GM15510 (cell line): ENCODE results near the gene TMEM200C.

Experiments
- POLR2A ChIP-seq: IDR thresholded peaks from 3 replicates; pipeline ENCODE4 v1.6.1; 2011; ENCODE audit warnings: borderline replicate concordance; ENCODE audit not compliant: insufficient read length; ENCODE audit errors: extremely low read depth

The TMEM200C gene

GRCh38 chr18:5900262-5900661, 4.9 kb upstream of the TMEM200C start:
- no peak for TF ChIP-seq POLR2A

DNA sequence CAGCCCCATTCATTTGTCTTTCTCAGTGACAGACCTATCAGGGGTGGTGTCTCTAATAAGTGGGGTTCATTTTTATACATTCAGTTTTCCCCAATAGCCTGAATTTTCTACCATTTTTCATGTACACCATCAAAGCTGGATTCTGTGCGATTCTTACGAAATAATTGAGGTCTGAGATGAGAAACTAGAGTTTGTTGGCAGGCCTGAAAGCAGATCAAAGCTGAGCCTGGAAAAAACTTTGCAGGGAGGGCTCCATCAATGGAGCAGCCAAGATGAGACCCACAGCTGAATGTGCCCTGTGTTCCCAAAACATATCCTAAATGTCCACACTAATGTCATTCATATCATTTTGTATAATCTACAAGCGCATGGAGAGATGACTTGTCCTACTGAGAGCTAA, 4.5 kb upstream of the TMEM200C start:
- TF ChIP-seq POLR2A: no peak

- TF ChIP-seq POLR2A: no peak
Measured at GRCh38 chr18:5895876-5896740, 786 bp upstream of the TMEM200C start.

DNA sequence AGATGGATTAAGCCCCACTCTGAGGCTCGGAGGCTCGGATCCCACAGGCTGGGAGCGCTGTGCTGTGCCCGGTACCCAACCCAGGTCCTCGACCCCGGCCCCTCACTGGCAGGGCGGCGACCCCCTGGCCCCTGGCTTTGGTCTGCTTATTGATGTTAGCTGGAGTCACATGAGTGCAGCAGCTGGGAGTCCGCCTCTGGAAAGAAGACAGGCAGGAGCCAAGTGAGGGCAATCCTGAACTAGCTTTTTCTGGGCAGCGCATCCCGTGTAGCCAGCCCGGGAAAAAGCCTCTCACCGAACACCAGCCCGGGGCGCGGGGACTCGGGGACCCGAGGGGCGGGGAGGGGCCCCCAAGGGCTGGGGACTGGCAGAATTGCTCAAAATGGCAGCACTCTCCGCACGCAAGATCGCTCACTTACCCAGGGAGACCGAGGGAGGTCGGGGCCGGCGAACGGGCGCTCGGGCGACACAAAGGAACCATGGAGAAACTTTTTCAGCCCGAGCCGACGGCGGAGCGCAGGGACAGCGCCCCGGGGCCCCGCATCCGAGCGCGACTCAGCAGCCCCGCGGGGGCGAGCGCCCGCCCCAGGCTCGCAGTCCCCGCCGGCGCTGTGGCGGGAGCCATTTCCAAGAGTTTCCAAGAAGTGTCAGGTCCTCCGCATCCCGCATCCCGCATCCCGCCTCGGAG, 567 bp downstream of the TMEM200C start:
- TF ChIP-seq POLR2A: no peak

DNA sequence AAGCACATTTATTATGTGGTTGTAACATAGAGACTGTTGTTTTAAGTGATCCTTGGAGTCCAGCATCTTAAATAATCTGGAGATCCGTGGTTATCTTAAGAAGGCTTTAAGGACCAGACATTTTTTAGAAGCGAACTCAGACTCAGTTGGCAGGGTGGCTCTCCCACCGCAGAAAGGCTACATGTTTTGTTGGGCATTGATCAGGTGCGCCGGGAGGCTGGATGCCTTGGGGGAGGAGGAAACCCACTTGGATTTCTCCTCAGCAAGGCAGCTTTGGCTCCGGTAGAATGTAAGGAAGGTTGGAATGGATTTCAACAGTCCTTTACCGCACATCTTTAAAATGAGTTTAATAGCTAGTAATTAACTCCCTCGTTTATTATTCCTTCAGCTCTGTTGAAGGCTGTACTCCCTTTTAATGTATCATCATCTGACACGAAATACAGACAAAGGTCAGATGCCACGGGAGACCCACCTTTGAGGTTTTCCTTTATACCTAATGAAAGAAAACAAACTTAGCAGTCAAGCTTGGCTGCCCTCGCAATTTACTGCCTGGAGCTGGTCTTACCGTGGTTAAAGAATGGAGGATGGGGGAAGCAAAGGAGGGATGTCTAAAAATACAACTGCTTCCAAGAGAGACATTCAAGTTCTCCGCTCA, 1.2 kb downstream of the TMEM200C start:
- TF ChIP-seq POLR2A: no peak

- no peak for TF ChIP-seq POLR2A
Measured at GRCh38 chr18:5892823-5893431, 2.4 kb downstream of the TMEM200C start.

- no peak for TF ChIP-seq POLR2A
Measured at GRCh38 chr18:5891854-5892215, 3.5 kb downstream of the TMEM200C start.

DNA sequence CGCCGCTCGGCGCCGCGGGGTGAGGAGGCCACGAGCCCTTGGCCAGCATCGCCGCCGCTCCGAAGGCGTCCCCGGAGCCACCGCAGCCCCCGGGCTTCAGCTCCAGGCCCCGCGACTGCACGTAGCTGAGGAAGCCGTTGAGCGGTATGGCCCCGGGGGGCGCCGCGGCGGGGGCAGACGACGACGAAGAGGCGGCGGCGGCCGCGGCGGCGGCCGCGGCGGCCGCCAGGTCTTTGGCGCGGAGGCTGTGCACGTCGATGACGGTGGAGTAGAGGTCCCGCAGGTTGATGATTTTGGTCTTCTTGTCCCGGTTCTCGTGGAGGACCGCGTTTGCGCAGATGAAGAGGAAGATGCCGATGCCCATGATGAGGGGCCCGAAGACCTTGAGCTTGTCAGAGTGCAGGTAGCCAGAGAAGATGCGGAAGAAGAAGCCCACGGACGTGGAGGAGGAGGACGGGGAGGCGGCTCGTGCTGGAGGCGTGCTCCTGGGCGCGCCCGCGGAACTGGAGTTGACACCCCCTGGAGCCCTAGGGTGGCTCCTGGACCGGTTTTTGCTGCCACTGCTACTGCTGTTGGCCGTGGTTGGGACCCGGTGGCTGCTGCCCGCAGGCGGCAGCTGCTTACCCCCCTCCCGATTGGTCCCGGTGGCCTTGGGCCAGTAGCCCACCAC, 4.0 kb downstream of the TMEM200C start:
- TF ChIP-seq POLR2A: no peak

DNA sequence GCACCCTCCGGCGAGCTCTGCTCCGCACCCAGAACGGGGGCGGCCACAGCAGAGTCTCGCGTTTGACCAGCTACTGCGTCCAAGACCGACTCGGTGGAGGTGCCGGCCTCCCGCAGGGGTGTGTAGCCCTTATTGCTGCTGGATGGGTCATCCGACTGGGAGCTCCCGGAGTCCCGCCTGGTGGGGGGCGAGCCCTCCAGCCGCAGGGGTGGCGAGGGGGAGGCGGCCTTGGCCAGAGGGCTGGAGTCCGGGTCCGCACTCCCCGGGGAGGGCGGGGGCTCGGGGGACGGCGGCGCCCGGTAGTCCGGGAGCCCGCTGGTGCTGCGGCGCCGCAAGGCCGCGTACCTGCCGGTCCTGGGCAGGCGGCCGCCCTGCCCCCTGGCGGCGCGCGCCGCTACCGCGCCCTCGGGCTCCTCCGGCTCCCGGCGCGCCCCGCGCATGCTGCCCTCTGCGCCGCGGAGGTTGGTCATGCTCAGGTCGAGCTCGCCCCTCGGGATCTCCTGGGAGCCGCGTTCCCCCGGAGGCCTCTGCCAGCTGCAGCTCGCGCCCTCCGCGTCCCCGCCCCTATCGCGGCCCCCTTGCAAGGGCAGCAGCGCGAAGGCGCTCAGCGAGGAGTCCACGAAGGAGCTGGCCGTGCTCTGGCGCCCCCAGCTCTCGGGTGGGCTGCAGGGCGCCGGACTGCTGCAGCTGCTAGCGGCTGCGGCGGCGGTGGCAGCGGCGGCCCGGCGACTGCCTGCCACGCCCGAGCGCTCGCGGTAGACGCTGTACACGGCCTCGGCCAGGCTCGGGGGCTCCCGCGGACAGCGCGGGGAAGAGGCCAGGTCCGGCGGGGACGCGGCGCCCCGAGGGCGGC, 4.8 kb downstream of the TMEM200C start:
- TF ChIP-seq POLR2A: no peak

- TF ChIP-seq POLR2A: no peak
Measured at GRCh38 chr18:5885361-5885760, 10.0 kb downstream of the TMEM200C start.

DNA sequence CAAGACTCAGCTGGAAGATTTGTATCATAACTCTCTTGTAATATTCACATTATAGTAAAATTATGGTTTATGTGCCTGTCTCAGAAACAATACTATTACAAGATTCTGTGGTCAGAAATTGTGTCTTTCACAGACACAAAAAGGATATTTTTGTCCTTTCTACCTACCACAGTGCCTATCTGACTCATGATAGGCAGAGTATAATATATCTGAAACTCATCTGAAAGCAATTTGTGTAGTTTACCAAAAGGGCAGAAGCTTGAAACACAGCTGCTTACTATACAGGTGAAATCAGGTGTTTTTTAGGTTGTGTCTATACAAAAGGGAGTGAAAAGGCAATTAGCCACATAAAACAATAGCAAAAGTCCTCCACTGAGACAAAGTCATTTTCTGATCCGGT, 10.9 kb downstream of the TMEM200C start:
- no peak for TF ChIP-seq POLR2A

DNA sequence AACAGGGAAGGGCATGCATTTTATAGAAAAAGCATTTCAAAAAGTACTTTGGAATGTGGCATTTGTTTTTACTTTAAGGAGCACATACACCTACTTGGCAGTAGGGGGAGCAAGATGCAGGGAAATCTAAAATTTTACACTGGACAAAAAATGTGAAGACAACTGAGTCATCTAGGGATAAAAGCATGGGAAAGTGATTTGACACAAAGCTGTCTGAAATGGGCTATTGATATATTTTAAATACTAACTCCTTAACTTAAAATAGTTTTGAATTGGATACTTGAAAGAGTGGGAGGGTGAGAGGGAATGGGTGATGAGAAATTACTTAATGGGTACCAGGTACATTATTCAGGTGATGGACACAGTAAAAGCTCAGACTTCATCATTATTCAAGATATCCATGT, 15.8 kb downstream of the TMEM200C start:
- no peak for TF ChIP-seq POLR2A

GRCh38 chr18:5876891-5877290, 18.4 kb downstream of the TMEM200C start:
- TF ChIP-seq POLR2A: no peak

DNA sequence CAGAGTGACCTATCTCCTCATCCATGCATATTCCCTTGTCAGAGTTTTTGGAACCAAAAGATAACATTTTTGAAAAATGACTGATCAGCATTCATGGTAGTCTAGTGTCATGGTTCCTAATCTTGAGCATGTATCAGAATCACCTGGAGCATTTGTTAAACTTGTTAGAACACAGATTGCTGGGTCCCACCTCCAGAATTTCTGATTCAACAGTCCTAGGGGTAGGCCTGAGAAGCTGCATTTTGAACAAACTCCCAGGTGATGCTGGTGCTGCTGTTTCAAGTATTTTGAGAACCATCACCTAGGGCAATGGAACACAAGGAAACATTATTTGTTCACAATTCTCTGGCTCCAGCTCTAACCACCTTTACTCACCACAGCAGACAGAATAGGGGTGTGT, 21.0 kb downstream of the TMEM200C start:
- TF ChIP-seq POLR2A: no peak
